Activated CD4-positive, CD25-positive, alpha-beta regulatory T cell treated with anti-CD3 and anti-CD28 coated beads, Interleukin-2, amount 50 U/mL, for 72 hours (primary cell): Measurements from ENCODE around the gene PROSER1.
"Not testable (repeated sequence)": the region's sequence is repeated elsewhere in the genome, so short reads cannot be mapped to it uniquely, and the experiment has no call there.

ENCODE experiments used
- DNase-seq: peaks from one replicate; pipeline ENCODE4 v3.0.0; 2021

PROSER1 gene

GRCh38 chr13:39023316-39023715 lies 14.6 kb downstream of the PROSER1 start:
- DNase-seq = no peak

DNA sequence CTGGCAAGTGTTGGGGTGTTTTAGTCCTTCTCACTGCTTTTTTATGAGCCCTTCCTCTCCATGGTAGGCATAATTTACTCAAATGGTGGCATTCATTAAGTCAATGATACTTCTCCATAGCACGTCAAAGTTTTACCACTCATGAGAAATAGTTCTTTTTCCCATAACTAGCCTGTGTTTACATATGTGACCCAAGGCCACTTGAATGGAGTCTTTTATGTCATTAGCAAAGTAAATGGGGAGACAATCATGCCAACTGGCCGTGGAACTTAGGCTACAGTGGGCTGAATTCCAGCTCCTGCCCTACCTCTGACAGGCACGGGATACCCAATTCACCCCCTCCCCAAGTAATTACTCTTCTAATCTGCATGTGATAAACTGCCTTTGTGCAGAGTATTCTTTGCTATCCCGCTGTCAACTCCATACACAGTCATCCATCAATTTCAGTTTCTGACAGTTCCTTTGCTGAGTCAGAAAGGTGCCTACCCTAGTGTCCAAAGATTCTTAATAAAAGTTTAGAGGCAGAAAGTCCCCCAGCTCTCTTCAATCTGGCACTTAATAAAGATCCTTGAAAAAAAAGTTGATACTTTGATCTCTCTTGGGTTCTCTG lies 16.9 kb downstream of the PROSER1 start:
- DNase-seq = no peak

DNA sequence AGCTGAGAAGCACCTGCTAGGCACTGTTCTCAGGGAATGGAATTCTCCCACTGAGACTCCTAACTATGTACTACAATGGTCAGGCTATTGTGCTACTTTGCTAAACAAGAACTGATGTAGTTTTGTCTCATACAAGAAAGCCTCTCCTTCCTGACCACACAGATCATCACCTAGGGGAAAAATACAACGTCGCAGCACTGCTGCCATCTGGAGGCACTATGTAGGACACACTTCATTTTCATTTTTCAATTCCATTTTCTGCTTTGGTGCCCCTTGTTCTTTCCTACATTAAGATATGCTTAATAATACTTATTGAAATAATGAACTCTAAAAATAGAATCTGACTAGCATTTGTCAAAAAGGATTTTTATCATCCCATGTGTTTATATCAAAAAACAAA lies 21.1 kb downstream of the PROSER1 start:
- no peak for DNase-seq

GRCh38 chr13:39016087-39016486 lies 21.8 kb downstream of the PROSER1 start:
- DNase-seq = no peak

GRCh38 chr13:39013462-39013861 lies 24.4 kb downstream of the PROSER1 start:
- DNase-seq = no peak

- DNase-seq = no peak
These were observed 25.3 kb downstream of the PROSER1 start for GRCh38 chr13:39012608-39013007.

DNA sequence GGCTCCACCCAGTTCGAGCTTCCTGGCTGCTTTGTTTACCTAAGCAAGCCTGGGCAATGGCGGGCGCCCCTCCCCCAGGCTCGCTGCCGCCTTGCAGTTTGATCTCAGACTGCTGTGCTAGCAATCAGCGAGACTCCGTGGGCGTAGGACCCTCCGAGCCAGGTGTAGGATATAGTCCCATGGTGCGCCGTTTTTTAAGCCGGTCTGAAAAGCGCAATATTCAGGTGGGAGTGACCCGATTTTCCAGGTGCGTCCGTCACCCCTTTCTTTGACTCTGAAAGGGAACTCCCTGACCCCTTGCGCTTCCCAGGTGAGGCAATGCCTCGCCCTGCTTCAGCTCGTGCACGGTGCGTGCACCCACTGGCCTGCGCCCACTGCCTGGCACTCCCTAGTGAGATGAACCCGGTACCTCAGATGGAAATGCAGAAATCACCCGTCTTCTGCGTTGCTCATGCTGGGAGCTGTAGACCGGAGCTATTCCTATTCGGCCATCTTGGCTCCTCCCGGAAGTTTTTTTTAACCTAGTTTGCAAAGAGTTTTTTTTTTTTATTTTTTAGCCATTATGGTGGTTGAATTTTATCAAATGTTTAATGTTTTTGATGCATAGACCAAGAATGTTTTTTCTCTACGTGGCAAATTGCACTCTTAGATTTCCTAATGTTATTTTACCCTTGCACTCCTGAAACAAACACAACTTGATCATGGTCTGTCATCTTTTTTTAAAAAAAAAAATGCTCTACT lies 31.3 kb downstream of the PROSER1 start:
- not testable (repeated sequence) for DNase-seq

DNA sequence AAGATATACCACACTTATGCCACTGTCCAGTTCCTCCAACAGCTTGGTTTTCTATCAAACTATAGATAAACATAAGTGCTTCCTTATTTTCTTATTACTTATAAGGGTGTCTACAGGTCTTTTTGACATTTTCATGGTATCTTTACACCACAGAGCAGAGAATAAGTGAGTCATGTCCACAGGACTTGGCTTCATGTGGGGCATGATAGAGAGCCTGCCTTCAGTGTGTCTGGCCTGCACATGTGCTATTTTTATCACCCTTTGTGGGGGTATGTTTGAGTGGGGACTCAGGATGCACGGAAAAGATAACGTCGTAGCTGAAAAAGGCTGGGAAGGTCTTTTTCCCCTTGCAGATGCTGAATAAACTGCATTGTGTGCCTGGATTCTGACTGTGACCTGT lies 39.1 kb downstream of the PROSER1 start:
- no peak for DNase-seq

- DNase-seq = no peak
These were observed 44.5 kb downstream of the PROSER1 start for GRCh38 chr13:38993381-38993780.

DNA sequence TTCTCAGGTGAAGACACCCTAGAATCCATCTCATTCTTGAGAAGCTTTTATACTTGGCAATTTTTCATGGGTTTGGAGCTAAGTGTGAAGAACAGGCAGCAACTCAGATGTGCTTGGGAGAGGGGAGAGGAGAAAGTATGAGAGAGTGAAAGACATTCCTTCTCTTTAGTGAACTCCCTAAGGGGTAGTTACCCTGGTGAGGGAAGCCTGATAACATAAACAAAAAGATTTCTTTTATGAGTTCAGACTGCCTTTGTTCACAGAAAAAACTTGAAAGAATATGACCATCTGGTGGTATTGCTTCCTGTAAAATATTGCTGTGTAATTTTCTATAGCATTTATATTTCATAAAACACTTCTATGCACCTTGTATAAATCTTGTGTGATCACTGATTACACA lies 47.2 kb downstream of the PROSER1 start, which contains the start of gene STOML3:
Gene STOML3, minus strand, starts transcription at position 139 of the 400 bp plus-strand sequence. Its CDS starts 110 bp downstream, at position 29.
- DNase-seq = no peak

DNA sequence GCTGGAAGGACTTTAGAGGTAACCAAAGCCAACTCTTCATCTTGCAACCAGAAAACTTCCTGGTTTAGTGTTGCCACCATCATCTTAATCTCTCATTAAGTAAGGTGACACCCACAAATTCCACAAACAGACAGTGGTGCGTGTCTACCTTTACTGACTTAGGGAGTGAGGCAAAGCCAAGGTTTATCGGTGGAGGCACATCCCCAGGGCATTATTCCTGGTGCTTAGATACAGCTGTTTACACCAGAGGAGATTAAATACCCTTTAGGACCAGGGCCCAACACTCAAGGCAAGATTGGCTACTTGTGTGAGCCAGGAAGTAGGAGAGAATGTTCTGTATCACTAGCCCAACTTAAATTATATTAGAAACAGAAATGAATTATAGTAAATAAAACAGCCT lies 56.8 kb downstream of the PROSER1 start:
- no peak for DNase-seq

DNA sequence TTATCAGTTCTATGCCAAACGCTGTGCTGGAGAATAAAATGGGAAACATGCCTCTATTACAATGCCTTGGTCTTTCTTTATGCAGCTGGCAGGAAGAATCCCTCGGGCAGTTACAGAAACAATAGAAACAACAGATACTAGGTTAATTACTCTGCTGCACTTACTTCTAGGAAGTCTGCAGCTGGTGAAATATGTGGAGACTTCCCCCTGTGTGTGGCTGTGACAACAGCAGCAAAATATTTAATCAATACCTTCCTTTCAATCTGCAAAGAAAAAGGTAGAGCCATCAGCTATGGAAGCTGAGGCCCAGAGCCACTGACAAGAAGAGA lies 57.2 kb downstream of the PROSER1 start:
- no peak for DNase-seq

DNA sequence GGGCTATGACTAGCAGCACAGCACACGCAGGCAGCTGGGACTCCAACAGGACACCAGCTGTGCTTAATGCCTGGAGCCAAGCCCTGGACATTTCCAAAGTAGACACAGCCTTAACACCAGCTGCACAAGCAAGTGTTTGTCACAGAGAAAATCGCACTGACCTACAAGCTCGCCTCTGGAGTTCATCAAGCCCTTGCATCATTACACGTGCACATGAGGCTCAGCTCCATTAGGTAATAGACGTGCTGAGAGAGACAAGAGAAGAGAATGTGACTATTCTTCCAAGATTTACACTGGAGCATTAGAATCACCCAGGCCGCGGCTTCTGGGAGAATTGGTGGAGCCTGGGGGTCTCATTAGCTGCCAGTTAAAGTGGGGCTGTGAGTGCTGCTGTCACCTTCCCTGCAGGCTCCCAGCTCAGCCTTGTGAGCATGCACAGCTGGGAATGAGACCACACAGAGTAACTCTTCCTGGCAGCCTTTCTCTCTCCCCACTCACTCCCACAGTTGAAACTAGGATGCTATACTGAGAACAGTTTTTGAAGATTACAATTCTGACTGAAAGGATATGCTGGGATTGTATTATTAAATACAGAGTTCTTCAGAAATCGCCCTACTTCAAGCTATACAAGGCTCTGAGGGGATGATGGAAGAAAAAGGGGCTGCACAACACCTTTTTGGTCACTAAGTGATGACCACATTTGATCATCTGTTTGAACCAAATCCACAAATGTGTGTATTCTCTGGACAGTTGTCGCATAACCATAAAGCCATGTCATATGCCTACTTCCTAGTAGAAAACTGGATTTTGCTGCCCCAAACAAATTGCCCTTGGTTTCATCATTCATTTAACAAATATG lies 57.8 kb downstream of the PROSER1 start:
- no peak for DNase-seq

GRCh38 chr13:38970380-38971051 lies 67.4 kb downstream of the PROSER1 start:
- no peak for DNase-seq

DNA sequence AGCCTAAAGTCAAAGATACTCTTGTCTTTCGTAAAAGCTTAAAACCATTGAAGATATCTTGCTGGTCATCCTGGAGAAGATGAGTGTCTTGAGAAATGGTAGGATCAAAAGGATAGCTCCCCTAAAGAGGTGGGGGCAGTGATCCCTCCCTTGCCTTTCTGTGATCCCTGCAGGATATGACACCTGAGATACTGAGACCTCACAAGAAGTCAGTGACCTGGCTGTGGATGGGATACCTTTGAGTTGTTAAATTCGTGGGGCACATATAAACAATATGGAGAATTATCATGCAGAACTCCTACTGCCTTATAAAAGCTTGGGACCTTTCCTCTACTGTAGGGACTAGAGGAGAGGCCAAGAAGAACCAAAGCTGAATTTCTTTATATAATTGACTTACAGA lies 68.7 kb downstream of the PROSER1 start:
- no peak for DNase-seq

DNA sequence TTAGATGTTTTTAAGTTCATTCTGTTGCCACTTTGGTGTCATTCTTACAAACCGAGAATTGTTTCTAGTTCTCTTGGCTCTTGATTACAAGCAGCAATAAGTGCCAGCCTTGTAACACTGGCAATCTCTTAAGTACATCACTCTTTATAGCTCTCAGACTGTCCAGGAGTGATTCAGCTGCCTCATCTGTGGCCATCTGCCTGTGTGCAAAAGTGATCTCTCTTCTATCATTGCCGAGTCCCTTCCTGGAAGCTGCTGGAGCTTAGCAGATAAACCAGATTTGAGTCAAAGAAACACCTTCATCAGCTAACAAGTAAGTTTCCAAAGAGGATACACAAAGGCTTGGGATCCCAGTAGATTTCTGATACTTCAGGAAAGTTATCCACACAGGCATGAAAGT lies 70.4 kb downstream of the PROSER1 start:
- DNase-seq = no peak

GRCh38 chr13:38965281-38965680 lies 72.6 kb downstream of the PROSER1 start:
- no peak for DNase-seq

GRCh38 chr13:38960175-38960574 lies 77.7 kb downstream of the PROSER1 start:
- DNase-seq = no peak
